Measurements from ENCODE around the gene ENTPD8.

- TF ChIP-seq EZH2 (IDR thresholded peaks at IDR 0.05; ENCODE audit: borderline replicate concordance) (no peak), EZH2phosphoT487 (IDR thresholded peaks at IDR 0.05; ENCODE audit: low read depth, severe bottlenecking, unreplicated experiment) (no peak), CTCF (IDR thresholded peaks at IDR 0.05; ENCODE audit: poor library complexity) (no peak)
Measured at GRCh38 chr9:137428311-137428630, 12.9 kb downstream of the ENTPD8 start.

All from hepatocyte (in vitro differentiated cells).